LoVo (cell line): Measurements from ENCODE around the gene PPDPF.

Experiments used
- DNase-seq: peaks from one replicate; pipeline ENCODE4 v3.0.0-alpha.2; 2016; ENCODE audit warnings: low spot score

The PPDPF gene

GRCh38 chr20:63522091-63522868 lies 1.7 kb downstream of the PPDPF start:
- DNase-seq, result no peak

GRCh38 chr20:63522981-63523611 lies 2.5 kb downstream of the PPDPF start:
- DNase-seq, result no peak

GRCh38 chr20:63525185-63525584 lies 4.6 kb downstream of the PPDPF start:
- no peak for DNase-seq

- no peak for DNase-seq
Measured at GRCh38 chr20:63525971-63526370, 5.4 kb downstream of the PPDPF start.

- no peak for DNase-seq
Measured at GRCh38 chr20:63527184-63527583, 6.6 kb downstream of the PPDPF start.

- no peak for DNase-seq
Measured at GRCh38 chr20:63529180-63529860, 8.8 kb downstream of the PPDPF start.

- no peak for DNase-seq
Measured at GRCh38 chr20:63529861-63530787, 9.6 kb downstream of the PPDPF start.

GRCh38 chr20:63530788-63531160 lies 10.2 kb downstream of the PPDPF start:
- DNase-seq, result no peak

GRCh38 chr20:63531686-63532448 lies 11.3 kb downstream of the PPDPF start:
- DNase-seq, result no peak

- DNase-seq, result no peak
Measured at GRCh38 chr20:63532449-63532971, 11.9 kb downstream of the PPDPF start.

GRCh38 chr20:63533388-63533787 lies 12.8 kb downstream of the PPDPF start:
- no peak for DNase-seq

GRCh38 chr20:63533871-63534393 lies 13.4 kb downstream of the PPDPF start:
- no peak for DNase-seq

- no peak for DNase-seq
Measured at GRCh38 chr20:63534427-63534830, 13.9 kb downstream of the PPDPF start.

GRCh38 chr20:63534831-63535651 lies 14.5 kb downstream of the PPDPF start:
- no peak for DNase-seq

GRCh38 chr20:63536241-63536977 lies 15.8 kb downstream of the PPDPF start:
- DNase-seq, result no peak

GRCh38 chr20:63536997-63537524 lies 16.5 kb downstream of the PPDPF start, which contains the start of gene PTK6:
Gene PTK6 (minus strand): TSS chr20:63537376. CDS start chr20:63537314, 62 bp downstream.
- DNase-seq, result peak; percentile 80

- peak; percentile 92 for DNase-seq
Measured at GRCh38 chr20:63537525-63538203, 17.1 kb downstream of the PPDPF start.
